ENCODE results near the gene CD63. TPM values are rescaled to one million over a fixed set of nuclear protein-coding genes. Genes with fewer than 3 reads are reported as not detected.

Gene CD63
- total RNA-seq, 1 experiment from 2014 or later = 879 TPM

- no peak for ATAC-seq
- no TSS peak for BruUV-seq (replicated peaks)
- ChIA-PET CTCF (interaction anchor here (1.3 to 2.4 kb wide), 2 partner anchors 14 to 42 kb away, joined by 5 to 17 read pairs; a partner anchor contains a TSS), POLR2A (no interaction called here)
- no peak for DNase-seq (ENCODE audit: low read depth, low spot score)
- Histone ChIP-seq H3K4me3 (ENCODE audit: low read depth in 2 of 2, low read length in 2 of 2) (no peak overlapping the region), H3K9me3 (ENCODE audit: control insufficient read depth, insufficient read depth, low read depth, low read length) (no peaks in the 10 kb centered on the region), H3K36me3 (ENCODE audit: control insufficient read depth, insufficient read depth, low read length) (peaks cover 10% of the 10 kb centered on the region), H3K4me1 (ENCODE audit: control insufficient read depth, insufficient read depth, low read length) (peaks cover 30% of the 10 kb centered on the region), H3K27ac (ENCODE audit: low read length) (no peak overlapping the region), H3K27me3 (ENCODE audit: control insufficient read depth, insufficient read depth, low read length) (no peaks in the 10 kb centered on the region)
- TF ChIP-seq SIN3A (IDR thresholded peaks at IDR 0.05; ENCODE audit: borderline replicate concordance, insufficient read depth, low read depth, low read length) (no peak), TCF7L2 (IDR thresholded peaks at IDR 0.05; ENCODE audit: low read depth, low read length) (no peak), CTCF (IDR thresholded peaks at IDR 0.05) (no peak), REST (IDR thresholded peaks at IDR 0.05; ENCODE audit: insufficient read depth in 1 of 2, low read depth in 2 of 2, low read length in 1 of 2) (no peak), POLR2AphosphoS5 (IDR thresholded peaks at IDR 0.05; ENCODE audit: low read depth, low read length) (no peak)
- in situ Hi-C loops (cut with HindIII; ENCODE audit: low pct_unique_long_range_greater_than_20kb, low sequenced_read_pairs) = no loop called here
- intact Hi-C loops (cut with micrococcal nuclease; ENCODE audit: unreplicated experiment) = loop anchor here (10.0 kb wide), 1 partner anchor 529 kb away; no protein-coding TSS in a partner anchor
Observed at GRCh38 chr12:55723516-55724225, 5.1 kb downstream of the CD63 start.

DNA sequence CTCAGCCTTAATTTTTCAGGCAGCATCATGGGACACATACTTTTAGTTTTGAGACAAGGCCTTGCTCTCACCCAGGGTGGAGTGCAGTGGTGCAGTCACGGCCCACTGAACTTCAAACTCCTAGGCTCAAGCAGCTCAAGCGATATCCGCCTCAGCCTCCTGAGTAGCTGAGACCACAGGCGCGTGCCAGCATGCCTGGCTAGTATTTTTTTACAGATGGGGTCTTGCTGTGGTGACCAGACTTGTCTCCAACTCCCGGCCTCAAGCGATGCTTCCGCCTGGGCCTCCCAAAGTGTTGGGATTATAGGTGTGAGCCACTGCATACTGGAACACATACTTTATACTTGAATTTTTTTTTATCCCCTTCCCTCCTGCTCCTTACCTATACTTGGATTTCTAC is 5.9 kb downstream of the CD63 start:
- intact Hi-C loops (cut with micrococcal nuclease; ENCODE audit: unreplicated experiment) = loop anchor here (10.0 kb wide), 1 partner anchor 528 kb away; no protein-coding TSS in a partner anchor

More for the DNA sequence above, 5.9 kb downstream of the CD63 start:
- no peak overlapping the region for H3K4me3 ChIP-seq (ENCODE audit: low read depth in 2 of 2, low read length in 2 of 2)
- no peak overlapping the region for H3K27ac ChIP-seq (ENCODE audit: low read length)
- in situ Hi-C loops (cut with HindIII; ENCODE audit: low pct_unique_long_range_greater_than_20kb, low sequenced_read_pairs) = no loop called here
- no peaks in the 10 kb centered on the region for H3K9me3 ChIP-seq (ENCODE audit: control insufficient read depth, insufficient read depth, low read depth, low read length)
- POLR2A ChIA-PET = no interaction called here
- ATAC-seq = no peak
- BruUV-seq (replicated peaks) = TSS peak; percentile 23
- no peak for DNase-seq (ENCODE audit: low read depth, low spot score)
- no peak for TF ChIP-seq POLR2AphosphoS5 (IDR thresholded peaks at IDR 0.05; ENCODE audit: low read depth, low read length)
- TF ChIP-seq TCF7L2 (IDR thresholded peaks at IDR 0.05; ENCODE audit: low read depth, low read length) = no peak
- TF ChIP-seq SIN3A (IDR thresholded peaks at IDR 0.05; ENCODE audit: borderline replicate concordance, insufficient read depth, low read depth, low read length) = no peak
- TF ChIP-seq CTCF (IDR thresholded peaks at IDR 0.05) = no peak
- no peak for TF ChIP-seq REST (IDR thresholded peaks at IDR 0.05; ENCODE audit: insufficient read depth in 1 of 2, low read depth in 2 of 2, low read length in 1 of 2)
- peaks cover 8% of the 10 kb centered on the region for H3K36me3 ChIP-seq (ENCODE audit: control insufficient read depth, insufficient read depth, low read length)
- H3K27me3 ChIP-seq (ENCODE audit: control insufficient read depth, insufficient read depth, low read length) = no peaks in the 10 kb centered on the region
- peaks cover 30% of the 10 kb centered on the region for H3K4me1 ChIP-seq (ENCODE audit: control insufficient read depth, insufficient read depth, low read length)
- CTCF ChIA-PET = interaction anchor here (1.3 kb wide), 1 partner anchor 41 kb away, joined by 5 read pairs; a partner anchor contains a TSS
